GM18526 (cell line): ENCODE results near the gene FALEC.
A peak's percentile ranks its signal among the peaks of the same experiment; 100 is the strongest.

Experiments used
- POLR2A ChIP-seq: IDR thresholded peaks from 3 replicates; pipeline ENCODE4 v1.6.1; 2011; ENCODE audit not compliant: insufficient read length; ENCODE audit errors: extremely low read depth

FALEC gene

GRCh38 chr1:150567717-150568593 lies 52.4 kb downstream of the FALEC start:
- peak; percentile 24 for TF ChIP-seq POLR2A

- peak; percentile 22 for TF ChIP-seq POLR2A
These were observed 53.0 kb downstream of the FALEC start for GRCh38 chr1:150568594-150568966.

- TF ChIP-seq POLR2A: peak; percentile 59
These were observed 57.5 kb downstream of the FALEC start for GRCh38 chr1:150572918-150573647.

GRCh38 chr1:150574260-150575071 lies 58.9 kb downstream of the FALEC start:
- TF ChIP-seq POLR2A: no peak

DNA sequence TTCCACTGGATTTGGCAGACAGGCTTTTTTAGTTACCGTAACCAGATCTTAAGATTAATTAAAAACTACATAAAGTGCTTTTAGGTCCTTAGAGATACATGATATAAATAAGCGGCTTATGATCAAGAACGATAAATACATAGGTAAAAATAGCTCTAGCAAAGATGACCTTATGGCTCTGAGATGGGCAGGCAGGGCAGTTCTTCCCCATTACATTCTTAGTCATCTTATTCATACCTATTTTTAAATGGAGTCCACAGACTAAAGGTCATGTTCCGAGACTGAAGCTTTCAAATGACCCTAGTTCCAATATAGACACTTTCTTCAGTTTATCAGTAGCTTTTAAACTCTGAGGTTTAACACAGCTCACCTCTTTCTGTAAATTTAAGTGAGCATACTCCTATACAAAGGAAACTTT lies 59.5 kb downstream of the FALEC start:
- TF ChIP-seq POLR2A: no peak

- TF ChIP-seq POLR2A: no peak
These were observed 60.2 kb downstream of the FALEC start for GRCh38 chr1:150575518-150576366.

GRCh38 chr1:150576367-150576711 lies 60.8 kb downstream of the FALEC start:
- no peak for TF ChIP-seq POLR2A

DNA sequence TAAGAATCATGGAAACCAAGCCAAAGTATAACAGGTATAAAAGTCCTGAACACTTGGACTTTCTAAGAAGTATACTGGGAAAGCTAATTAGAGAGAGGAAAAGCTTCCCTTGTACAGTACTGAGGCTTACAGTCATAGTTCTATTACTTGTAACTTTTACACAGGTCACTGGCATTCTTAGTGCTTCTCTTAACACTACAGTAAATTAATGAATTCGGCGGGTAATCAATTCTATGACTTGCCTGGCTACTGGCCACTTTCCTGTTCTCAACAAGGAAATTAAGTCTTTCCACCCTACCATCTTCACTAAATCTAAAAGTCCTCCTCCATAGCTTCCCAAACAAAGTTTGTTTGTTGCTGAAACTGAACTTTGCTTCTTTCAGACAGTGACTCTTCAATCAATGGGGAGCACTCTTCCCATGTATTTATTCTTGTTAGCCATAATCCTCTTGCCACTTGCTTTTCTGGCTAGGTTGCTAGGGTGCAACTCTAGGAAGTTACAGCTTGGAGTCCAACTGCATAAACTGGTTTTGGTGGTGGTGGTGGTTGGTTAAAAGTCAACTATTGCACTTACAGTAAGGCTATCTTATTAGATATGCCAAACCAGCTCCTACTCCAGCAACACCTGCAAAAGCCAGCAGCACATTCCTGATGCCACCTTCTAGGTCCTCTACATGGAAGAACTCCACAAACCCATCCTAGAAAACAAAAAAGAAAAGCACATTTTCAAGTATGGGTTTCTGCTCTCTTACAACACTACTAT lies 61.4 kb downstream of the FALEC start:
- TF ChIP-seq POLR2A: no peak

- TF ChIP-seq POLR2A: no peak
These were observed 62.2 kb downstream of the FALEC start for GRCh38 chr1:150577557-150578271.

DNA sequence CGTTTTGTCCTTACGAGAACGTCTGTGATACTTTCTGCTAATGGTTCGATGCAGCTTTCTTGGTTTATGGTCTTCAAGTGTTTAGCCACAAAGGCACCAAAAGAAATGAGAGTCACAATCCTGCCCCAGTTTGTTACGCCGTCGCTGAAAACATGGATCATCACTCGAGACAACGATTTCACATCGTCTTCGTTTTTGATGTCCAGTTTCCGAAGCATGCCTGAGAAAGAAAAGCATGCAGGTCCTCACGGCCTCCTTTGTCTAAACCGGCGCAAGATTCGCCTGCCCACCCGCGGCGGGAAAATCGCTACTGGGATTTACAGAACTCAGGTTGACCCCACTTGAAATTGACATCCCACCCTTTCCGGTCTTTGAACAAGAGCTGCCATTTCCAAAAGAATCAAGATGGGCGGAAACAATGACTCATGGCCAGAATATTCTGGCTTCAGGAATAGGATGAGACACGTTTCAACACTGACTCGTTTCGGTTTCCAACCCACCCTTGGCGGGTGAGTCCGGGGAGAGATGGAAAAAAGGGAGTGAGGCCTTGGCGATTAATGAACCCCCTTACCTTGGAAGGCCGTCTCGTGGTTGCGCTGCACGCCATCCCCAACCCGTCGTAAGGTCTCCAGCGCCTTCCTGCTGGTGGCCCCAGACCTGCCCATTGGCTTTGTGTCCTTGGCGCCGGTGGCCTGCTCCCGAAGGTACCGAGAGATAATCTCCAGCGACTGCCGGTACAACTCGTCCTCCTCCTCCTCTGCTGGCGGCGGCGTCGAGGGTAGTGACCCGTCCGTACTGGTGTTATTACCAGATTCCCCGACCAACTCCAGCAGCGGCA lies 62.9 kb downstream of the FALEC start:
- no peak for TF ChIP-seq POLR2A

DNA sequence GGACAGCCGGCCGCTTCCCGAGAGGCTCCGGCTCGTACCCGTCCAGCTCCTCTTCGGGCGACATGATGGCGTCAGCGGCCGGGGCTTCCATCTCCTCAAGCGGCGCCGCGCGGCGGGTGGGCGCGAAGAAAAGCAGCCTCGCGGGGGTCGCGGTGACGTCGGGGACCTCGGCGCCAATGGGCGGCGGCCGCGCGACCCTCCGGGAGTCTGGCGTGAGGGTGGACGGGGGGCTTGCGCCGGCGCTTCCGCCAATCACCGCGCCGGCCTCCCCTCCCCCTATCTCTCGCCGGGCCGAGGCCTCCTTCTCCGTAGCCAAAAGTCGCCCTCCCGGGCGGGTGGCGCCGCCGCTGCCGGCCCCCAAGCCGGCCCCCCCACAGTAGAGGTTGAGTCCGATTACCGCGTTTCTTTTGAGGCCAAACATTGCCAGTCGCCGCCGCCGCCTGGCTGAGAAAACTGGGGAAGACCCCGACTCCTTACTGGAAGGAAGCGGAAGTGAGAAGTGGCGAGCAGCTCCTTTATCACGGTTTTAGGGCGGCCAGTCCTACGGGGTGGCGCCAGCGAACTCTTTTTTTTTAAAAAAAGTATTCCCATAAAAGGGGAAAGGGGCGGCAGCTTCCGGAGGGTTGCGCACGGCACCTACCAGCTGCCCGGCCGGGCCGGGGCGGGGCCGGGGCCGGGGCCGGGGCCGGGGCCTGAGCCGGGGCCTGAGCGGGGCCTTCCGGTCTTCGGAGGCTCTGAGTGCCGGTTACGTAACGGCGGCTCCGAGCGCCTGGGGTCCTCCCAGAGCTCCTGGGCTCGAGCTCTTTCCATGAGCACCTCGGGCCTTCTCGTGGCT lies 63.8 kb downstream of the FALEC start, which contains the start of gene MCL1:
Gene MCL1 (minus strand): TSS at position 501 of the 835 bp plus-strand sequence. CDS start 80 bp downstream, at position 421.
- peak; percentile 99 for TF ChIP-seq POLR2A
